ENCODE measurements around the gene KLHL42.

The KLHL42 gene

GRCh38 chr12:27780612-27781408 lies 777 bp downstream of the KLHL42 start:
- DNase-seq, result peak; percentile 11

DNA sequence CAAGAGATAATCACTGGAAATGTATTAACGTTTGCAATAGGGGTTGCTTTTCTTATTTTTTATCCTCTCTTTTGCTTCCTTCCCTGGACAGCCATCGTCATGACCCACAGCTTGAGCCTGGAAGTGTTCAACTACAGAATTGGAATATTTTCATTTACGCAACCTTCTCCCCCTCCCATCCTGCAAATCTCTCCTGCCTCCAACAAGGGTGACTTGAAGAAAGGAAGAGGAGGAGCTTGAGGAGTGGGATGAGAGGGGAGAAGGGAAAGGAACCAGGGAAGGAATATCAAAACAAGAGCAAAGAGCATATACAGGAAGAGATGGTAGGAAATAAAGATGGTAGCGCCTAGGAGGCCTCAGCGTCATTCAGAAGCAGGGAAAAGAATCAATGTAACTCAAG lies 1.6 kb downstream of the KLHL42 start:
- DNase-seq, result no peak

DNA sequence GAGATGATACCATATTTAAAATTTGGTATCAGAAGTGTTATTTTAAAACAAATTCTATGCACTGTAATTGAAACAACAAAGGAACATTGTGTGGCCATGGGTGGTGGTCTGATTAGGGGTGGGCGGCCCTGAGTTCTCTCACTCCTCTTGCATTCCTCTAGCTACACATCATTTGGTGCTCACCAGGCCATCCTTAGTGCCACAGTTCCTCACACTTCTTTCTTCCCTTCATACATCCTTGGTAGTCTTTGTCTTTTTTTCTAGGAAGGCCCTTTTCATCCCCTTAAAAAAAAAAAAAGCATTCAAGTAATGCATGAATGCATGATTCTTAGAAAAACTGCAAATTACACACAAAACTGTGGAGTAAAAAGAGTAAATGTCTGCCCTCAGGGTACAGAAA lies 2.4 kb downstream of the KLHL42 start:
- no peak for DNase-seq

DNA sequence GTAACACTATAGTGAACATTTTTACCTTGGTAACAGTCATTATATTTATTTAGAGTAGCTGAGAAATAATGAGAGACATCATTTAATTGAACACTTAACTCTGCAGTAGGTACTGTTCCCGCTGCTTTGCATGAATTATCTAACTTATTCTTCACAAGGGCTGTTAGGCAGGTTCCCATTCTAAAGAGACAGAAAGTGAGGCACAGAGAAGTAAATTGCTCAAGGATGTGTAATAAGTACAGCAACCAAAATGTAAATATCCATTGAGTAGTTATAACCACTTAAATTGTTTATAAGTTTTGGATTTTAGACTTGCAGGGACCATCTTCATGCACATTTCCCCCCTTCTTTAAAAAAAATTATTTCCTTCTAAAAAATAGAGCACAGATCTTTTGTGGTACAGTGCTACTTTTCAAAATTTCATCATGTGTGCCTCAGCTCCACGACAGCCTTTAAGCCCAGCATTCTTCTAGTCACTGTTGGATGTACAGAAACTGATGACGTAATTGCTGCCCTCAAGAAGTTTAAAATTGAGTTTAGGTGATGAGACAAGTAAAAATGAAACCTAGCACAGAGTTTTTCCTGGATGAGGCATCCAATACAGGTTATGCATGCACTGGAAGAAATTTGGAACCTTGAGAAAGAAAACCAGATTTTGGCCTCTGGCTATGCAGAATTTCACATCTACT lies 6.0 kb downstream of the KLHL42 start:
- DNase-seq, result peak; percentile 40

DNA sequence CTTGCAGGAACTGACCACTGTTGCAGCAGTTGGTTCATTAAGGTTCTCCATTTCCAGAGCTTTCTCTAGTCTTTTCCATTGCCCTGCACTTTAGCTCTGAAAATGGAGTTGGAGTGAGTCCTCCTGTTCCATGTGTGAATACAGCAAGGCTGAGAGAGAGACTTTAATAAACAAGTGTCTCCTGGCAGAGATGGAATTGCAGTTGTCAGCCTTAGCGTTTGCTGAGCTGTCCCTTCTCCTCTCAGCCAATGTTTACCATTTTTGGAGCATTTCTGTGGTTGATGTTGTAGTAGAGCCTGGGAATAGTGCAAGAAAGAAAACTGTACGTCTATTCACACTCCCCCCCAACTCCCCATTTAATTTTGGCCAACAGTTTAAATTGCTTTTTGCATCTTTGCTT lies 7.5 kb downstream of the KLHL42 start:
- DNase-seq, result no peak

- no peak for DNase-seq
Measured at GRCh38 chr12:27790179-27790578, 10.1 kb downstream of the KLHL42 start.

GRCh38 chr12:27794818-27795584 lies 15.0 kb downstream of the KLHL42 start:
- DNase-seq, result no peak

- DNase-seq, result no peak
Measured at GRCh38 chr12:27796128-27796527, 16.1 kb downstream of the KLHL42 start.

DNA sequence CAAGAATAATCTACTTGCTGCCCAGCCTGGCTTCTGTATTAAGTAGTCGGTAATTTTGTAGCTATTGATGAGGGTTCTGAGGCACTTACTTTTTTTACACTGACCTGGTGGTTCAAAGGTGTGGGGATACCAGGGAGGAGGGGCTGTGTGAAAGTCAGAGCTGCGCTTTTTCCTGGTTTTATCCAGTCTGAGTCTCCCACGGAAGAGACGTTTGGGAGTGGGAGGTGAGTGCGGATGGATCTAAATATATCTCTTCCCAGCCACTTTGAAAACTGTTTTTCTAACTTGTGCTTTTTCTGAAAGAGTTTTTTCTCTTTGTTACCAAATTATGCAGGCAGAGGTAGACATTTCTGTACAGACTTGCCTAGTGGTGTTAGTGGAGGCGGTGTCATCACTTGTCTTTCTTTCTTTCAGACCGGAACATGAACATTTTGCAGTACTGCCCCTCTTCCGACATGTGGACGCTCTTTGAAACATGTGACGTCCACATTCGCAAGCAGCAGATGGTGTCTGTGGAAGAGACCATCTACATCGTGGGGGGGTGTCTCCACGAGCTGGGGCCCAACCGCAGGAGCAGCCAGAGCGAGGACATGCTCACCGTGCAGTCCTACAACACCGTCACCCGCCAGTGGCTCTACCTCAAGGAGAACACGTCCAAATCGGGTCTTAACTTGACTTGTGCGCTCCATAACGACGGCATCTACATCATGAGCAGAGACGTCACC lies 17.4 kb downstream of the KLHL42 start:
- no peak for DNase-seq

GRCh38 chr12:27800819-27801218 lies 20.8 kb downstream of the KLHL42 start:
- DNase-seq, result no peak

DNA sequence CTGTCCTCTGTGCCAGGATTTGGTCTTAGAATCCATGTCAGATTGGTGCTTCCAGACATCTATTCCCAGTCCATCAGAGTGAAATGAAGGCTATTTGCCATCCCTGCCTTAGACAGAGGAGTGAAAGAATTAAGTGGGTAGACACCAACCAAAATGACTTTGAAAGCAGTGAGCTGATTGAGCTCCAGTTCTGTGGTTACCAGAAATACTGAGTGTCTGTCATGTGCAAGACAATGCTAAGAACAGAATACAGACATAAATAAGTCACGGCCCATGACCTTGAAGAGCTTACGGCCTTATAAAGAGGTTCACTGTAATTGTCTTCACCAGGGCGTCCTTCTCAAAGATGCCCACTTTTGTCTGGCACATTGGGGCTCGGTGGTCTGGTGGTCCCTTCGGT lies 21.6 kb downstream of the KLHL42 start:
- DNase-seq, result no peak

GRCh38 chr12:27802511-27802910 lies 22.5 kb downstream of the KLHL42 start:
- no peak for DNase-seq

DNA sequence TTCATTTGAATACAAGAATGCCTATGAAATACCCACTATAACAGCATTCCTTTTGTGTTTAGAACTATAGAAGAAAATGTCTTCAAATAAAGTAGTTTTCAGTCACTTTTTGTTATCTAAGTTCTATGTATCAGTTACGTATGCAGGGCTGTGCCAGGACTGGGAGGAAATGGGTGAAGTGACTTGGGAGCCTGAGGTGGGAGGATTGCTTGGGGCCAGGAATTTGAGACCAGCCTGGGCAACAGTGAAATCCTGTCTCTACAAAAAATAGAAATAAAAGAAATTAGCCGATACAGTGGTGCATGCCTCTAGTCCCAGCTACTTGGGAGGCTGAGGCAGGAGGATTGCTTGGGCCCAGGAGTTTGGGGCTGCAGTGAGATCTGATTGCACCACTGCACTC lies 22.9 kb downstream of the KLHL42 start:
- no peak for DNase-seq

DNA sequence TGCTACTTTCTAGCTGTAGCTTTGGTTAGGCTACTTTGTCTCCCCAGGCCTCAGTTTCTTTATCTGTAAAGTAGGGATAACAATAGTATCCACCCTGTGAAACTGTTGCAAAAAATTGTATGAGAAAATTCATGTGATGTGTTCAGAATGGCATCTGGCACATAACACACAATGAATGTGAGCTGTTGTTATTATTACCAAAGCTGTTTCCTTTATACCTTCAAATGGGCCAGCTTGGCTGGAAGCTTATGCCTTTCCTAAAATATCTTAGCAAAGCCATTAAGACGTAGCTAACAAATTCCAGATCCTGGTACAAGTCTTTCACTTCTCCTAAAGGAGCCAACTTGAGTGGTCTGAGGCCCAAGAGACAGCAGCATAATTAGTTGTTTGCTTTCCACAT lies 25.2 kb downstream of the KLHL42 start:
- no peak for DNase-seq

GRCh38 chr12:27806259-27806658 lies 26.2 kb downstream of the KLHL42 start:
- DNase-seq, result no peak

DNA sequence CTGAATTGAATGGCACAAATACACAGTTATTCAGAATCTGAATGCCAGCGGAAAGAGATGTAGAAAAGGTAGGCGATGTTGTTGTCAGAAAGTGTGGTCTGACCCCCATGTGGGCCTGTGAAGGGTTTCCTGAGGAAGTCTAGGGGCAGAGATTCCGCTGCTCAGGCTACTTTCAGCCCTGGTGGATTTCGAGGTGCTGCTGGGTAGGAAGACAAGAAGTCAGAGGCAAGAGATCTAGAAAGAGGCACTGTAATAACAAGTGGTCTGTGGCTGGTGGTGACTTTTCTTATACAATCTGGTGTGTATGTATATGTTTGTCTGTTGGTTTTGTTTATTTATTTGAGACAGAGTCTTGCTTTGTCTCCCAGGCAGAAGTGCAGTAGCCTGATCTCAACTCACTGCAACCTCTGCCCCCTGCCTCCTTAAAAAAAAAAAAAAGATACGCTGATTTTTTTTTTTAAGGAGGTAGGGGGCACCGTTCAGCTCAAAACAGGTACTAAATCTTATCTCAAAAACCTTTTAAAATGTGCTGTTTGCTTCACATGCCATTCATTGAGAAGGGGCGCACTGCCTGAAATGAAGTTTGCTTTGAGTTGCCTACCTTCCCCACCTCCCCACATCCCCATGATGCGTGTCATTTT lies 27.1 kb downstream of the KLHL42 start:
- no peak for DNase-seq

DNA sequence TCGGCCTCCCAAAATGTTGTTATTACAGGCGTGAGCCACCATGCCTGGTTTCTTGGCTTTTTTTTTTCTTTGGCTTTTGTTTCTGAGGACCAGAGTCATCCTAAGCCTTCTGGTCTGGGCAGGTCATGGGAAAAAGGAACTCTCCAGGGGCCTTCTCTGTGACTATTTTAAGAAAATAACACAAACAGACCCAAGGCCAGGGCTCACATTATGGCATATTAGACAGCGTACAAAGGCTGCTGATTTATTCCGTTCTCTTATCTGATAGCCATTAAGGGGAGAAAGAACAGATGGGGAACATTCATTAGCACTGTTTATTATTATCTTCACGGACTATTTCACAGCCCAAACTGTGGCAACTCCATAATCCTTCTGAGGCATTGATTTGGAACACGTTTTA lies 28.8 kb downstream of the KLHL42 start:
- DNase-seq, result no peak

- no peak for DNase-seq
Measured at GRCh38 chr12:27810756-27811155, 30.7 kb downstream of the KLHL42 start.

DNA sequence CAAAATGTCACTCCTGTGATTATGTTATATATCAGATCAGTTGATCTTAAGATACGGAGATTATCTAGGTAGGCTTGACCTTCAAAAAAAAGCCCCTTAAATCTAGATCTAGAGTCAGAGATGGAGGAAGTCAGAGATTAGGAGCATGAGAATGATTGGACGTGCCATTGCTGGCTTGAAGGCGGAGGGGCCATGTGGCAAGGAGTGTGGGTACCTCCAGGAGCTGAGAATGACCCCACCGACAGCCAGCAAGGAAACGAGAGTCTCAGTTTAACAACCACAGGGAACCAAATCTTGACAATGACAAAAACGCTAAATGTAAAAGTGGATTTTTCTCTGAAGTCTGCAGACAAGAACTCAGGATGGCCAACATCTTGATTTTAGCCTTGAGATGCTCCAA lies 32.5 kb downstream of the KLHL42 start:
- no peak for DNase-seq

DNA sequence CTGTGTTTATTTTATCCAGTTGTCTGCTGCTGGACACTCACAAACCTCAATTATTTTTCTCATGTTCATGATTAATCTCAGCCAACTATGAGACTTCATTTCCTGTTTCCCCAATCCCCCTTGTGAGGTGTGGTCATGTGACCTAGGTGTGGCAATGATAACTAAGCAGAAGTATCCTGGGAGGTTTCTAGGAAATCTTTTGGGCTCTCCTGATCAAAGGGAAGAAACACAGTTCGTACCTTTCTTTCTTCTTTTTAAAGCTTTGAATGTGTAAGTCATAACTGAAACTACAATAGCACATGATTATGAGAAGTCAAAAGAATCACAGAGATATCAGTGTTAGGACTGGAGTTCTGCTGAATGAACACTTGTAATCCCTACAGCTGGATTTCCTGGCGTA lies 34.4 kb downstream of the KLHL42 start:
- DNase-seq, result no peak

GRCh38 chr12:27814851-27815591 lies 35.0 kb downstream of the KLHL42 start:
- DNase-seq, result no peak

GRCh38 chr12:27817766-27818165 lies 37.7 kb downstream of the KLHL42 start:
- no peak for DNase-seq
